NCI-H2196 (cell line): ENCODE measurements around the gene MAP3K14.

Experiments used
- DNase-seq: peaks from one replicate; lab custom pipeline; 2025; ENCODE audit not compliant: unreplicated experiment; lab: John Stamatoyannopoulos, UW

Gene MAP3K14

DNA sequence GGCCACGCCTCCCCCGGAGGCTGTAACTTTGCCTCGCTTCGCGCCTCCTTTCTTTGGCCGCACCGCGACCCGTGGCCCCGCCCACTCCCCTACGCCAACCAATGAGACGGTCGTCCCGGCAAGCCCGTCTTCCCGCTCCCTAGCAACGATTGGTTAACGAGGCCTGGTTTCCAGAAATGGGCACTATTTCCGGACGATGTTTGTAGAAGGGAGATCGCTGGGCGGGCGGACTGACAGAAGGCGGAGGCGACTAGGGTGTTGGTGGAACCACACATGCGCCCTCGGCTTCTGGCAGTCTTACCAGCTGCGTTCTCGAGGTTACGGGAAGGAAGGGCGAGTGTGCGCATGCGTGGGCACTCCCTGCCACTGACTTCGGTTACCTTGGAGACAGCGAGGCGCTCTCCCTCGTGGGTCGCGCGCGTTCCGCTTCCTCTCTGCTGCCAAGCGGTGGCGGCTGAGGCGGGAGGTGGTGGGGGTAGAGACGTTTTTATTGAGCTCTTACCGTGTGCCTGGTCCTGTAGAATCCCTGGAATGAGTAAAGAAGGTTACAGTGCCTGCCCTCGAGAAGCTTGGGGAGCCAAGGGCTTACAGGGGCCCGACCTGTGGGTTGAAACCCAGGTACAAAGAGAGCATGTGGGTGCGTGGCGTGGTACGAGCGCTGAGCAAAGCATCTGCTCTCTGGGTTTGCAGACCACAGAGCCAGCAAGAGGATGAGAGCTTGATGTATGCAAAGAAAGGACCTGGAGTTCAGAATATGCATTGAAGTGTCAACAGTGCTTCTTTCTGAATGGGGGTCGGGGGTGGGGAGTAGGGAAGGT lies 500 bp upstream of the MAP3K14 start:
- peak; percentile 100 for DNase-seq

GRCh38 chr17:45315648-45316433 lies 979 bp downstream of the MAP3K14 start:
- DNase-seq, result no peak

- DNase-seq, result peak; percentile 22
Measured at GRCh38 chr17:45314741-45315647, 1.8 kb downstream of the MAP3K14 start.

- no peak for DNase-seq
Measured at GRCh38 chr17:45313996-45314740, 2.7 kb downstream of the MAP3K14 start.

GRCh38 chr17:45313421-45313771 lies 3.4 kb downstream of the MAP3K14 start:
- no peak for DNase-seq

DNA sequence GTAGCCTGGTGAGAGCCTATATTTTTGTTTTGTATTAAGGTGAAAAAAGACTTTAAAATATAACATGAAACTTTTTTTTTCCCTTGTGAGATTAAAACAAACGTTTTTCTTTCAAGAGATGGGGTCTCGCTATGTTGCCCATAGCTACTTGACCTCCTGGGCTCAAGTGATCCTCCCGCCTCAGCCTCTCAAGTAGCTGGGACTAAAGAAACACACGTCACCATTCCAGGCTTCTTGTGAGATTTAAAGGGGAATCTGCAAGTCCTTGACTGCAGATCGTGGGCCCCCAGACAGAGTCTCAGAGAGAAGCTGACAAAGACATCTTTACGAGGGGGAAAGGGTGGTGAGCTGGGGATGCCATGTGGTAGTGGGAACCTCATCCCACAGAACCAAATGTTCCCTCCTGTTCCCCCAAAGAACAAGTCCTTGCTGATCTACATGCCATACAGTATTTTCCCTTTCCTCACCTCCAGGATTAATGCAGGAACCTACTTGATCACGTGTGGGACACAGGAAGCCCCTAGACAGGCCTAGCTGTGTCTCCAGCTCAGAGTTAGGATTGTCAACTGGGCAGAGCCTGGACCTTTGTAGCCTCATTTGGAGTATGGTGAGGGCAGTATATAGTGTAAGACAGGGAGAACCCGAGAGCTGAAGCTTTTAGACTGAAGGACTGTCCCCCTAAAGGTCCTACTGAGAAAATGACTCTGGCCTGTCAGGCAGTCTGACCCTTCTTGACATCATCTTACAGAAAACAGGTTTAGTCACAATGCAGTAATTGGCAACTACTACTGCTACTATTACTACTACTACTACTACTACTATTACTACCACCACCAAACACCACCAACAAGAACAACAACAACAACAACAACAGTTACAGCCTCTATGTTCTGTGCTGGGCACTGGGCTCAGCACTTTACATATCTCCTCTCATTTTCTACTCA lies 4.1 kb downstream of the MAP3K14 start:
- DNase-seq, result no peak

DNA sequence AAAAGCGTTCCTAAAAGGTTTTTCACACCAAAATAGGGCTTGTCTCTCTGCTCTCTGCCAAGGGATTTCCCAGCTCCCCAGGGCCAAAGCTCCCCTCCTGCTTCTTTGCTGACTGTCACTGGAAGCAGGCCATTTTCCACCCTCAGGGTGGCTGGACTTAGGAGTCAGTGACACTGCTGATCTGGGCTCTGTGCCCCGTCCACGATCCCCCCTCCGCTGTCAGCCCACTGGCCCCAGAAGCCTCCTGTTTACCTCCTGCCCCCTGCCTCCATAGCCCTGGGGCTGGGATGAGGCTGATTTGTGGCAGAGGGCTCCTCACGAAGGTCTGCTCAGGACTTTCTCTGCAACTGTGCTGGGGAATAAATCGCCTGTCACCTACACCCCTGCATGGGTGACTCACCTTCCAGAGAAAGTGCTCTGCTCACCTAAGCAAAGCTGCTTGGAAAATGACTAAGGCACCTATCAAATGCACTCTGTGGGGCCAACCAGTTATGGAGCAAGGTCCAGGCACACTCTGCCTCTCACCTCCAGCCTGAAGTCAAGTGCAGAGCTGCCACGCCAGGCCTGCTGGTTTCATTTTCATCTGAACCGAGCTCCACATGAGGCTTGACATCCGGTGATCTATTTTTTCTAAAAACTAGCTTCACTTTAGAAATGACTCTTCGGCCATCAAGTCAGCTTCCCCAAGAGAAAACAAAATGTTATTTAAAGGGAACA lies 4.9 kb downstream of the MAP3K14 start:
- peak; percentile 72 for DNase-seq

DNA sequence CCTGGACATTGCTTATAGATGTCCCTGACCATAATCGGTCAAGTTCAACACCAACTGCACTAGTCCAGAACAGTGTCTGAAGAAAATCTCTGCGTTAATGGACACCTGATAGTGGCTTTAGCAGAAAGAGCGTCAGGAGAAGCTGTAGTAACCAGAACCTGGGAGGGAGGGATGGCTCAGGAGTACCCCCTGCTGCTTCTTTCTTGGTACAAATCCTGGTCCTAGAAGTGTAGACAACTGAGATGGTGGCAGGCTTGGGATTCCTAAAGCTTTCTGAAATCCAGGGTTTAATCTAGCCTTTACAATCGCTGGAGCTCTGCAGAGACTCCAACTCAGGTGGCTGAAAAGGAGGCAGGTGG lies 5.4 kb downstream of the MAP3K14 start:
- DNase-seq, result peak; percentile 36

DNA sequence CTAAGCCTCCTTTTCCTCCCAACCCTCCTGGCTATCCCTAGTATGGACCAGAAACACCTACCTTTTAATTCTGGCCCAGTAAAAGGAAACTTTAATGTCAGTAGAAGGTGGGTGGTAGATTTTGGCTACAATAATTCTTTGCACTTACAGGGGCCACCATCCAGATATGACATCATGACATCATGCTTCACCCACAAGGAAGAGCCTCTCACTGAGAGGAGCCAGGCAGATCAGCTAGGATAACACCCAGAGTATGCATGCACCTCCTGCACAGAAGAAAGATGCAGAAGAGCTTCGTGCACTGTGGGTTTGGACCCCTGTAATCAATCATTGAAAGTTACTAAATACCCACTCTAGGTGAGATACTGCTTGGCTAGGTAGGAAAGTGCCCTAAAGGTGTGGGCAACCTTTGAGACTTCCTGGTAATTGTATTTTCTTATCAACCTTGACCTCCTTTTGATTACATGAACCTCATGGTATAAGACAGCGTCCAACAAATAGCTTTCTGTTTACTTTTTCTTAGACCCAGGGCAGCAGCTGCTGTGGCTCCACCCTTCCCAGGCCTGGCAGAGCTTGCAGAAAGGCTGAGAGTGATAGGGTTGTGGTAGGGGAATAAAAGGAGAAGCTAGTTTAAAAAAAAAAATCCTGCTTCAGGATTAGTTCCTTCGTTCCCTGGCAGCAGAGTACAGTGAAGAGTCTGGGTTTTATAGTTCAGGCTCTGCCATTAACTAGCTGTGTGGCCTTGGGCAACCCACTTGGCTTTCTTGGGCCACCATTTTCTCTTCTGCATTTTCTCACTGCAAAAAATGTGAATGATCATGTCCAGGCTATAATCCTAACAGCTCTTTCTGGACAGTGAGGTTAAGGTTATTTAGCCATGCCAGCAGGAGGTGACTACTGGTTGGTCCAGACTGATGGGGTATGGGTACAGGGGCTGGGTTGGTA lies 6.2 kb downstream of the MAP3K14 start:
- peak; percentile 77 for DNase-seq

DNA sequence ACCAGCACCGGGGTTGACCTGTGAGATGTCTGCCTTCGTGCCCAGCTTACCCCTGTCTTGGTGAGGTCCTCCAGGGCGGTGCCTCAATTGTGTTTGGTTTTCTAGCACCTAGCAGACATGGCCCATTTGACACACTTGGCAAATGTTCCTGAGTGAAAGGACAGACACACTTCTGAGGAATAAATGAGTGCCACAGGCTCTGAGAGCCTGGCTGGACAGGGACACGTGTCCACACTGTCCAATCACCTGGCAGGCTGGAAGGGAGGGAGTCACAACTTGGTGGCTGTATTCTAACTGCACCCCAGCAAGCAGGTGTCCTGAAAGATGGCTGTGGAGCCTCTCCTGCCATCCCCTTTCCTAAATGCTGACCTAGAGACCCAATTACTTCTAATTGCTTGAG lies 7.4 kb downstream of the MAP3K14 start:
- DNase-seq, result no peak

- DNase-seq, result no peak
Measured at GRCh38 chr17:45308840-45309239, 8.0 kb downstream of the MAP3K14 start.

DNA sequence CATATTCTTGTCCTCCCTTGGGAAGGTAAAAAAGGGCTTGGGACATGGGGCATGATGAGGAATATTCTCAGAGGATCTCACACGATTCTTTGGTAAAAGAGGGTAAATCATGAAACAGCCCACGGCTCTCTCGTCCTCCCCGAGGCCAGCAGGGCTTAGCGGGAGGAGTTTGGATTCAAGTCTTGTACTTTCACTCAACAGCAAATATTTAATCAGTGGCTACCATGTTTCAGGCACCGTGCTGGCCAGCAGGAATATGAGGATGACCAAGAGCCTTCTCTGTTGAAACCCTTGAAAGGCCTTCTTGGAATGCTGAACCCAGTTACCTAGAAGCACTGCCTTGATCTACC lies 8.8 kb downstream of the MAP3K14 start:
- no peak for DNase-seq

DNA sequence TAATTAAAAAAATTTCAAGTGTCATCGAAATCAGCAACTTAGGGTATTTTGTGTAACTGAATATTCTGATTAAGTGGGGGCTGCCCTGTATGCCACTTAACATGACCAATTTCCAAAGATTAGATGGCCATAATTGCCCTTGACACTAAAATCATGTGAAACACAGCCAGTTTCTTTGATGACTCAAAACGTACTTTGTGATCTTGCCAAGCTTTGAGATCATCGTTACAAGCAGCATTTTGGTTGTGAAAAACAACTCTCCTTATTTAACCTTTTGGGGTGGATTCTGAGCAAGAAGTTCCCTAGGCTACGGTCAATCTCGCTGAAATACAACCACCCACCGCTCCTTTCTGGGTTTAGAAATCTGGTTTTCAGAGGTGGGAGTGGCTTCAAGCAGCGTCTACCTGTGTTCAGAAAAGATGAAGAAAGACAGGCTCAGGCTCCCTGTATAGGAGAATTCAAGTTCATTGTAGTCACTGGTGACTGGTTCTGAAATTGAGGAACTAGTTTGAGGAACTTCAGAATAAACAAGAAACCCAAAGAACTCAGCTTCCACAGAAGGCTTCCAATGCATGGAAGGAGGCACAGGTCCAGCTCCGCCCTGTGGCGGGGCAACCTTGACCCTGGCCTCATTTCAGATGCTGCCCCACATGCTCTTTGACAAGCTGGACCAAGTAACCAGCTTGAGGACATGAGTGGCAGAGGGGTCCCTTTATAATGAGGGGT lies 9.4 kb downstream of the MAP3K14 start:
- peak; percentile 66 for DNase-seq

DNA sequence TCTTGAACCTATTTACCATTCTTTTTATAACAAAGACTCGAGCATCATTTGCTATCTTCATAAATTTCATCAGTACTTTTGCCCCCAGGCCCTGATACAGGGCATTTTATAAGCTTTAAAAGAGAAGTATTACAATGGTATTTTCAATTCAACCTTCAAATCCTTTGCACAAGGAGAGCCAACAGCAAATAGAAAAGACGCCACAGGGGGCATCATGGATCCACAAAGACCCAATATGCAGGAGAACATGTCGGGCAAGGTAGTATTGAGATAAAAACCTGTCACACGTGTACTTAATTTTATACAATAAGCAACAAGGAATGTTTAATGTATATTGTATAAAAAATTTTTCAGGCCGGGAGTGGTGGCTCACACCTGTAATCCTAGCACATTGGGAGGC lies 10.2 kb downstream of the MAP3K14 start:
- DNase-seq, result no peak

- no peak for DNase-seq
Measured at GRCh38 chr17:45306094-45306493, 10.7 kb downstream of the MAP3K14 start.

DNA sequence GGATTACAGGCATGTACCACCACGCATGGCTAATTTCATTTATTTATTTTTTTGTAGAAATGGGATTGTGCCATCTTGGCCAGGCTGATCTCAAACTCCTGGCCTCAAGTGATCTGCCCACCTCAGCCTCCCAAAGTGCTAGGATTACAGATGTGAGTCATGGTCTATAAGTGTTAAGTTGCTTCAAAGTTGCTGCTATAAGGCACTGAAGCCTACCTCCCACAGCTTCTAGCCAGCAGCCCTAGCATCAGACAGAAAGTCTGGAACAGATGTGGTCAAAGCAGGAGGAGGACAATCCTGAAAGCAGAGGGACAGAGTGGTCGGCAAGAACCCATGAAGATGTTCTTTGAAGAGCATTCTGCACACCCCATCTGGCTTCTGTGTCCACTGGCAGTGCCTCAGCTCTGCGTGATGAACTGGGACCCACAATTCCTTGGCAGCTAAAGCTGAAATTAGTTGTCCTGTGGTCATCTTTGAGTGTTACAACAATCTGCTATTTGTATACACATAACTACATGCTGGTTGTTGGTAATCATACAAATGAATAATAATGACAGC lies 11.2 kb downstream of the MAP3K14 start:
- DNase-seq, result no peak

DNA sequence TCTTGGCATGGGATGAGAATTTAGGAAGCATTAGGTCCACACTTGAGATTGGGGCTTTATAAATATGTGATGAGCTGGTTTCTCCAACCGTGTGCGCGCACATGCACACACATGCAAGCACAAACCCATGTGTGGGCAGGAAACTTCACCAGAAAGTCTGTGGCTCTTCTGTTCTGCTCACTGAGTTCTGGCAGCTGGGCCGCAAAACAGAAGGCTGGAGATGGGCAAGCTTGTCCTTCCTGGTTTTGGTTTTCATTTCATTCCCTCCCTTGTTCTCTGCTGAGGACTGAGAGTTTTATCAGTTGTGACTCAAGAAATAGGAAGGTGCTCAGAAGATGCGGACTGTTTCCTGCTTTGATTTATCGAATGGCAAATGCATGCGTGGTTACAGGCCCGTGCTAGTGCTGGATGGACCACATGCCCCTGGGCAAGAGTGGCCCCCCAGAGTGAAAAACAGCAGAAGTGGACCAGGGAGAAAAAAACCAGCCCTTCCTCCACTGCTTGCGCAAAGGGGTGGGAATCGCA lies 14.1 kb downstream of the MAP3K14 start:
- peak; percentile 24 for DNase-seq
